ENCODE data around the gene CCDC137.
A peak's percentile ranks its signal among the peaks of the same experiment; 100 is the strongest.

The CCDC137 gene

GRCh38 chr17:81703747-81704654 lies 37.5 kb downstream of the CCDC137 start:
- no peak for DNase-seq

GRCh38 chr17:81705518-81706231 lies 39.1 kb downstream of the CCDC137 start:
- DNase-seq = no peak

- DNase-seq = no peak
These were observed 39.7 kb downstream of the CCDC137 start for GRCh38 chr17:81706232-81706611.

- no peak for DNase-seq
These were observed 40.5 kb downstream of the CCDC137 start for GRCh38 chr17:81706757-81707624.

- DNase-seq = no peak
These were observed 41.4 kb downstream of the CCDC137 start for GRCh38 chr17:81707725-81708646.

GRCh38 chr17:81708739-81709185 lies 42.2 kb downstream of the CCDC137 start:
- DNase-seq = no peak

- no peak for DNase-seq
These were observed 44.2 kb downstream of the CCDC137 start for GRCh38 chr17:81710514-81711308.

- peak; percentile 71 for DNase-seq
These were observed 45.4 kb downstream of the CCDC137 start, which contains the start of gene SLC25A10 for GRCh38 chr17:81711814-81712467. Gene SLC25A10, plus strand, starts transcription at chr17:81712284. Its CDS starts 143 bp downstream, at chr17:81712427.

GRCh38 chr17:81712468-81713003 lies 46.0 kb downstream of the CCDC137 start:
- DNase-seq = no peak

- DNase-seq = no peak
These were observed 46.5 kb downstream of the CCDC137 start for GRCh38 chr17:81713004-81713555.

GRCh38 chr17:81713556-81714411 lies 47.2 kb downstream of the CCDC137 start:
- DNase-seq = no peak

- DNase-seq = no peak
These were observed 48.0 kb downstream of the CCDC137 start for GRCh38 chr17:81714412-81715106.

- no peak for DNase-seq
These were observed 48.8 kb downstream of the CCDC137 start for GRCh38 chr17:81715107-81715871.

- no peak for DNase-seq
These were observed 49.5 kb downstream of the CCDC137 start for GRCh38 chr17:81715872-81716673.

- no peak for DNase-seq
These were observed 50.1 kb downstream of the CCDC137 start for GRCh38 chr17:81716674-81716996.

GRCh38 chr17:81717049-81717765 lies 50.7 kb downstream of the CCDC137 start:
- DNase-seq = no peak

Data from NCI-H510A (cell line).